NCI-H2029 treated with DMSO at 0.1 percent for 48 hours (cell line): ENCODE results near the gene CTSK.
"Not testable (repeated sequence)": the region's sequence is repeated elsewhere in the genome, so short reads cannot be mapped to it uniquely, and the experiment has no call there.

Experiments used
- DNase-seq: peaks from one replicate; lab custom pipeline; 2025; lab: John Stamatoyannopoulos, UW

CTSK gene

DNA sequence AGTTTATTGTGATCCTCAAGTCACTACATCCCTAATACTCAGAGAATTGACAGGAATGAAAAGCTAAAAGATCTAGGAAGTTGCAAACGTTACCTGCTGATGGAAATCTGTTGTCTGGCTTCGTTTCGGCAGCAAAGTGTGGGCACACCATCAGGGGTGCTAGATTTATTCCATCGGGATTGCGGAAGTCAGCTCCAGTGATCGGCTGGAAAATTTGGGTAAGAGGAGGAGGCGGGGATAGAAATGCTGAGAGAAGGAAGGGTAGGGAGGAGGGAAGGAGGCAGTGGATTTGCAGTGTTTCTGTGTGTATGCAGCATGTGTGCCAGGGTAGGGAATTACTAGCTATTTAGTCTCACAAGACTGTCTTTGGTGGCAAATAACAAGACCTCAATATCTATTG is at the start of gene CTSK:
CTSK (minus strand) TSS at position 140 of the 400 bp plus-strand sequence. CDS start 1,455 bp downstream, outside the sequence.
- DNase-seq: no peak

DNA sequence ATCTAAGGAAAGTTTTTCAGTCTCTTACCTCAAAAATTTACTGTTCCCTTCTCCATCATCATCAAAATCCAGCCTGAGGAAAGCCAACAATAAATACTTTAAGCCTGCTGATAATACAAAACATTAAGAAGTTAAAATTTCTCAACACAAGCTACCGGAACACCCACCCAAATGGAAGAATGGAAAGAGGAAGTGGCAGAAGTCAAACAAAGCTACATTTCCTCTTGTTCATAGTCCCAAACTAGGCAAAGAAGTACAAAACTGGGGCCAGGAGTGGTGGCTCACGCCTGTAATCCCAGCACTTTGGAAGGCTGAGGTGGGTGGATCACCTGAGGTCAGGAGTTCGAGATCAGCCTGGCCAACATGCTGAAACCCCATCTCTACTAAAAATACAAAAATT is 44.7 kb upstream of the CTSK start:
- DNase-seq: not testable (repeated sequence)

DNA sequence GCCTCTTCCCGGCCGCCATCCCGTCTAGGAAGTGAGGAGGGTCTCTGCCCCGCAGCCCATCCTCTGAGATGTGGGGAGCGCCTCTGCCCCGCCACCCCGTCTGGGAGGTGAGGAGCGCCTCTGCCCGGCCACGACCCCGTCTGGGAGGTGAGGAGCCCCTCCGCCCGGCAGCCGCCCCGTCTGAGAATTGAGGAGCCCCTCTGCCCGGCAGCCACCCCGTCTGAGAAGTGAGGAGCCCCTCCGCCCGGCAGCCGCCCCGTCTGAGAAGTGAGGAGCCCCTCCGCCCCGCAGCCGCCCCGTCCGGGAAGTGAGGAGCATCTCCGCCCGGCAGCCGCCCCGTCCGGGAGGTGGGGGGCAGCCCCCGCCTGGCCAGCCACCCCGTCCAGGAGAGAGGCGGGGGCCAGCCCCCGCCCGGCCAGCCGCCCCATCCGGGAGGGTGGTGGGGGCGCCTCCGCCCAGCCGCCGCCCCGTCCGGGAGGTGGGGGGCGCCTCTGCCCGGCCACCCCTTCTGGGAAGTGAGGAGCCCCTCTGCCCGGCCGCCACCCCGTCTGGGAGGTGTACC is 42.8 kb upstream of the CTSK start:
- DNase-seq: not testable (repeated sequence)

DNA sequence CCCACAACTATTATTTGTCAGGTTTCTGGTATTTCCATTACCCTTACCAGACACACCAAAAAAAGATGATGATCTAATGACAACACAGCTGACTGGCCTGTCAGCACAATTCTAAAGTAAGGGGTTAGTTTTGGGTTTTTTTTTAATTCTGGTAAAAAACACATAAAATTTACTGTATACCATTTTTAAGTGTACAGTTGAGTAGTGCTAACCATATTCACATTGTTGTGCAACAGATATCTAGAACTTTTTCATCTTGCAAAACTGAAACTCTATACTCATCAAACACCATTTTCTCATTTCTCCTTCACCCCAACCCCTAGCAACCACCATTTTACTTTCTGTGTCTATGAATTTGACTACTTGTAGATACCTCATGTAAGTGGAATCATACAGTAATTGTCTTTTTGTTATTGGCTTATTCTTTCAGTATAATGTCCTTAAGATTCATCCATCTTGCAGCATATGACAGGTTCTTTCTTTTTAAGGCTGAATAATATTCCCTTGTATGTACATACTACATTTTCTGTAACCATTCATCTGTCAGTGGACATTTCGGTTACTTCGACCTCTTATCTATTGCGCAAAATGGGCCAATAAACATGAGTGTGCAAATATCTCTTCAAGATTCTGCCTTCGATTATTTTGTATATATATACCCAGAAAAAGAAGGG is 38.5 kb upstream of the CTSK start:
- DNase-seq: no peak

DNA sequence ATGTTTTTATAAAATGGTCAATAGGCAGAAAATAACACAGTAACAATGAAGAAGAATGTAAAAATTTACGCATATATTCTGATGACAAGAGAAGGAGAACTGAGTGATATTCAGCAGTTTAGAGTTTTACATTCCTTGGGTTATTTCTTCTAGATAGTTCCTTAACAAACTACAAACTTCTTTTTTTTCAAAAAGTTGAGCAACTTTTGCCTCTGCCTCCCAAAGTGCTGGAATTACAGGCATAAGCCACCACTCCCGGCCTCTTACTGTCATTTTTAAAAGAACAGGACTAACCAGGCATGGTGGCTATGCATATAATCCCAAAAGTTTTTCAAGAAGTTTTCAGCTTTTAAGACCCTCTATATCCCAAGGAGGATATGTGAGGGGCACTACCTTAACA is 35.4 kb upstream of the CTSK start:
- no peak for DNase-seq

DNA sequence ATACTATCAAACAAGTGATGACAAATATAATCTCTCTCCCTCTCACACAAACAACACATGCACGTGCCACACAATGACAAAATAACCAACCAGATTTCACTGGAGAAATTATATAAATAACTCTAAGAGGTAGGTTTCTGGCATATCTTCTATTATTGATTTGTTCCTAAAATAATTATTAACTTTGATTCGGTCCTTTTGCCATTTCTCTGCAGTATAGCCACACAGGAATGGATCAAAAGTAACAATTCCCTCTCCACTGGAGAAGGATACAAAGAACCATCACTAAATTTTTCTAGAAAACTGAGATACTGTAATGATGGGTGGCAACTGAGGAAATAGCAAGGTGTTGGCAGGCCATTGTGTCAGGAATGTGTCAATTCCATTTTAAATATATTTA is 34.9 kb upstream of the CTSK start:
- no peak for DNase-seq

DNA sequence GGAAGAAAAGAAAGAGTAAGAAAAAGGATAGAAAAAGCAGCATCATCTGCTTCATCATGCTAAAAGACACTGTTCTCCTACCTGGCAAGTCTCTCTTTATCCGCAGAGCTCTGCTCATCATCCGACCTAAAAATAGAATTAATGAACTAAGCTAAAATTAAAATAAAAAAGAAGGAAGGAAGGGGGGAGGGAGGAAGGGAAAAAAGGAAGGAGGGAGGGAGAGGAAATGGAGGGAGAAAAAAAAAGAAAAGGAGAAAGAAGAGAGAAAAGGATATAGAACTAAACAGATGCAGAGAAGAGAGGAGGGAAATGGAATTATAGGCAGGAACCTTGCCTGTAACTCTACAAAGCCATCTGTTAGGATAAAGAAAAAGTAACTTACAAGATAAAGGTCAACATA is 34.3 kb upstream of the CTSK start:
- no peak for DNase-seq

DNA sequence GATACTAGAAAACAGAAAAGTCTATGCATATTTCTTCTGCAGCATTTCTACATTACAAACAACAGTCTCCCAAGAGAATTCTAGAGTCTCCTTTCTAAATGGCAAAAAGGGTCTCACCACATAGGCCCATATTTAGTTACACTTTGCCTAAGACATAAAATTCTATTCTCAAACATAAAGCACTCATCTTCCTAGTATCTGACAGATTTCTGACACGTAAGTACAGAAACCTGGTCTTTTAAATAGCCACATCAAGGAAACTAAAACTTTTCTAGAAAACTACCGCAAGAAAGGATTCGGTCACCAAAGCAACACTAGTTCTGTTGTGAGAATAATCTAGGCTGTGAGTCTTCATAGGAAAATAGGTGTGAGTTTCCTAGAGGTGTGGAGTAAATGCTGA is 33.6 kb upstream of the CTSK start:
- DNase-seq: no peak

DNA sequence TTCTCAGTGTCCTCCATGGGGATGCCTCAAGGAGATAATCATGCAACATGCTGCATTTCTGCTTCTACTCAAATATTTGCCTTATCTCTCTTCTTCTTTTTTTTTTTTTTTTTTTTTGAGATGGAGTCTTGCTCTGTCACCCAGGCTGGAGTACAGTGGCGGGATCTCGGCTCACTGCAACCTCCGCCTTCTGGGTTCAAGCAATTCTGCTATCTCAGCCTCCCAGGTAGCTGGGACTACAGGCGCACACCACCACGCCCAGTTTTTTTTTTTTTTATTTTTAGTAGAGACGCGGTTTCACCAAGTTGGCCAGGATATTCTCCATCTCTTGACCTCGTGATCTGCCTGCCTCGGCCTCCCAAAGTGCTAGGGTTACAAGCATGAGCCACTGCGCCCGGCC is 32.8 kb upstream of the CTSK start:
- DNase-seq: not testable (repeated sequence)

DNA sequence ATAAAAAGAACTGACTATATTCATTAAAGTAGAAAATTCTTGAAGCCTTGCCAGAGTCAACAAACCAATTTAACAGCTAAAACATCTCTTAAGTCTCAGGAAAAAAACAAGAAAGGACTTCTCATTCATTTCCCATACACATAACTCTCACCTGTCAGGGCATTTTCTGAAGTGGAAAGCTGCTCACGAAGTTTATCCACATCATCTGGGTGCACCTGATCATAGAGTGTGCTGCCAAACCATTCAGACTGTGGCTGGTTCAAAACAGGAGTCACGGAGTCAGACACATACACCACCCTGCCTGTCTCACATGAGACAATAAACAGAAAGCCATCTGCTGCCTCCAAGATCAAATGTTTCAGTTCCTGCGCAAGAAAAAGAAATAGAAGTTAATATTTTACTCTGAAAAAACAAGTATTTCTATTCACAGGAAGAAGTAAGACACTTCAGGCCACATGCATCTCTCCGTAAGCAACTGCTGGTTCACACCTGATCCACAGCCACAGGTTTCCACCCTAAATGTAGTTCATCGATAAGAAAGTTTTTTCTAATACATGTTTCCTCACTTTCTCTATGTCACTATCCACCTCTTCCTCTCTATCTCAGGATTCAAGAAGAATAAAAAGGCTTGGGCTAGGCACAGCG is 28.2 kb upstream of the CTSK start:
- DNase-seq: peak; percentile 23

DNA sequence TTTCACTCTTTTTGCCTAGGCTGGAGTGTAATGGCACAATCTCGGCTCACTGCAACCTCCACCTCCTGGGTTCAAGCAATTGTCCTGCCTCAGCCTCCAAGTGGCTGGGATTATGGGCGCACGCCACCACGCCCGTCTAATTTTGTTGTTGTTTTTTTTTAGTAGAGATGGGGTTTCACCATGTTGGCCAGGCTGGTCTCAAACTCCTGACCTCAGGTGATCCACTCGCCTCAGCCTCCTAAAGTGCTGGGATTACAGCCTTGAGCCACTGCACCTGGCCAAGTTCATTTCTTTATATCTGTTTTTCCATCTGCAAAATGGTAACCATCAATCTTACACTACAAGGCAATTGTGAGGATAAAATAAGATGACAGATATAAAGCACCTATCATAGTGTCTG is 25.9 kb upstream of the CTSK start:
- not testable (repeated sequence) for DNase-seq

DNA sequence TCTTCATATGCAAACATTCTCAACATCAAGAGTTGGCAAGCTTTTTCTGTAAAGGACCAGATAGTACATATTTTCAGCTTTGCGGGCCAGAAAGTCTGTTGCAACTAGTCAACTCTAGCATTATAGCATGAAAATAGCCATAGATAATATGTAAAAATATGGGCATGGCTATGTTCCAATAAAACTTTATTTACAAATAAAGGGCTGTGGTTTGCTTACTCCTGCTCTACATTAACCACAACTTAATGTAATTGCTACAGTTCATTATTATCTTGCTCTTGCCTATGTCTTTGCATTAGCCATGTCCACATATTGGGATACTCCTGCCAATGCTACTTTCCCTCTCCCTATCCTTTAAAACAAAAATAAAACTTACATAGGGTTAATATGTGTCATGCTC is 24.5 kb upstream of the CTSK start:
- no peak for DNase-seq

DNA sequence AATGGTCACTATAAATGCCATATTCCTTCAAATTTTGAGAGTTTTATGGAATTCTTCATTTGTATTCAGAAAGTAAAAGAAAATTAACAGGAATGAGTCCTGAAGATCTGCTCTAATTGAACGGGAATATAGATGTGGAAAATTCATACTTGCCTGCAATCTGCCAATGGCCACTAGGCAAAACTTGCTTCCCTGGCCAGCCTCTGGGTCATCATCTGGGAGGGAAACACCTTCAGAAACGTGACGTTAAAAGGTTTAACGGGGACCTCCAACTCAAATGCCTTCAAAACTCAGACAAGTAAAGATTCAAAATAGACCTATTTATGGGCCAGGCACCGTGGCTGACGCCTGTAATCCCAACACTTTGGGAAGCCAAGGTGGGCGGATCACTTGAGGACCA is 21.7 kb upstream of the CTSK start:
- no peak for DNase-seq

DNA sequence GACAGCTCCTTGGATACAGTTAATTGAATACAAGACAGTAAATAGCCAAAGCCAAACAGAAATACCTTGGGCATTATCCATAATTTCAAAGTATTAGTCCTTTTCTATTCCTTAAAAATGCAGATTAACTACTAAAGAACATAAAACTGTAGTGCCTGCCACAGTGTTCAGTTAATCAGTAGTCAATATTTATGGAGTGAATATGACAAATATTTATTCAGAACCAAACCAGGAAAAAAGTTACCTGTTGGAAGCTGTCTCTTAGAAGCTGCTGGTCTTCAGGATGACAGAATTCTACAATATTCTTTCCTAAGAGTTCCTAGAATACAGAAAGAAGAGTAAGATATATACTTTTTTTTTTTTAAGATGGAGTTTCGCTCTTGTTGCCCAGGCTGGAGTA is 18.2 kb upstream of the CTSK start:
- DNase-seq: no peak

DNA sequence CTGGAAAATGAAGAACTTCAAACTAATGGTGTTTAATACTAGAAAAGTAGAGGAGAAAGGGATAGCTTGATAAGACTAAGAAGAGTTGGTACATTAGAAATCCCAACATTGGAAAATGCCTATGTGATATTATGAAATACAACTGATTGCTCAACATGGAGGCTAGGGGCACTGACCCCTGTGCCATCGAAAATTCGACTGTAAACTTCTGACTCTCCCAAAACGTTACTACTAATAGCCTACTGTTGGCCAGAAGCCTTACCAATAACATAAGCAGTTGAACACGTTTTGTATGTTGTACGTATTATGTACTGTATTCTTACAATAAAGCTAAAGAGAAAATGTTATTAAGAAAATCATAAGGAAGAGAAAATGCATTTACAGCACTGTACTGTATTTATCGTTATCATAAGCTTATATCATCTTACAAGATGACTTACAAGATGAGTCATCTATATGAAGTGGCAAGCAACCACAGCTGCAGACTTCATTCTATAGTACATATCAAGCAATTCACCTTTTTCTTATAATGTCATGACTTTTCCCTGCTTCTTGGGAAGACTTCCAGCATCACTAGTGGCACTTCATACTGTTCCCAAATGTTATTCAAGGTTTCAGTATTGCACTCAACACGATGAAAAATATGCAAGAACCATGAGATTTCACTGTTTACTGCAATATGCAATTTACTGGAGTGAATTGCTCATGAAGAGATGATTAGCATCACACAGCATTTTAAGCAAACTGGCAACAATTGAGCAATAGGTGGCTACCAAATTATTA is 12.9 kb upstream of the CTSK start:
- no peak for DNase-seq

DNA sequence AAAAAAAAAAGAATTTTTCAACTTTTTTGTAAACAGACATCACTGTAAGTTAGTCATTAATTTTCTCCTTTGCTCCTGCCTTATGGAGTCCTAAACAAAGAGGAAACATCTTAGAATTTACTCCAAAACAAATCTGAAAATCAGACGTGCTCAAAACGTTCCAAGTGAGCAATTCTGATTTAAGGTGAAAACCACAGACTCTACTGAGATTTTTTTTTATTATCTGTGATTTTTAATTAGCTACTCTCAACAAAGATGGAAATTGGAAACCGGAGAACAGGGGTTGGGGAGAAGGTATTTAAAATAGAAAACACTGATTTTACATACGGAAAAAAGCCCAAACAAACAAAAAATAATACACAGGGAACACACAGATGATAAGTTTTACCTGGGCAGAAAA is 7.8 kb upstream of the CTSK start:
- no peak for DNase-seq

DNA sequence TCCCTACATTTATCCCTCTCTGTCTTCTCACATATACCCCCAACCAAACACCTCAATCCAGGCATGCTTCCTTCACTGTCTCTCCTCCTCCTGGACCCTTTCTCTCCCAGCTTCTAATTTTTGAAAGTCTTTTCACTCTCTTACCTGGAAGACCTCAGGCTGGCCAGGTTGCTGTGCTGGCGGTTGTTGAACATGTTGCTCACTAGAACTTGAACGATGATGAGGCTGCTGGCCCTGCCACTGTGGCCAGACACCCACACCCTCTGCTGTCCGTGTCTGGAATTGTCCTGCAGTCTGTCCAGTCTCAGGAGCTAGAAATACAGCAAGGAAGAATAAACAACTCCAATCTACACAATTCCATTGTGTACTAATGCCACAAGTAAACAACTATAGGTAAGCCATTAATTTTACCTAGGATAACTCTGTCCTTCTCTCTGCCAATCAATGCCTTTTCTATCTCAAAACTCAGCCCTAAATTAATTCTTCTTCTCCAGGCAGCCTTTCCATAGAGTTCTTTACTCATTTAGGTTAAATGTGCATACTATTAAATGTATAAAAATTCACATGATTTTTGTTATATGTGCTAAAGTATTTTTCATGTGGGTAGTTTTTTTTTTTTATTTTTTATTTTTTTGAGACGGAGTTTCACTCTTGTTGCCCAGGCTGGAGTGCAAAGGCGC is 5.1 kb upstream of the CTSK start:
- peak; percentile 30 for DNase-seq

DNA sequence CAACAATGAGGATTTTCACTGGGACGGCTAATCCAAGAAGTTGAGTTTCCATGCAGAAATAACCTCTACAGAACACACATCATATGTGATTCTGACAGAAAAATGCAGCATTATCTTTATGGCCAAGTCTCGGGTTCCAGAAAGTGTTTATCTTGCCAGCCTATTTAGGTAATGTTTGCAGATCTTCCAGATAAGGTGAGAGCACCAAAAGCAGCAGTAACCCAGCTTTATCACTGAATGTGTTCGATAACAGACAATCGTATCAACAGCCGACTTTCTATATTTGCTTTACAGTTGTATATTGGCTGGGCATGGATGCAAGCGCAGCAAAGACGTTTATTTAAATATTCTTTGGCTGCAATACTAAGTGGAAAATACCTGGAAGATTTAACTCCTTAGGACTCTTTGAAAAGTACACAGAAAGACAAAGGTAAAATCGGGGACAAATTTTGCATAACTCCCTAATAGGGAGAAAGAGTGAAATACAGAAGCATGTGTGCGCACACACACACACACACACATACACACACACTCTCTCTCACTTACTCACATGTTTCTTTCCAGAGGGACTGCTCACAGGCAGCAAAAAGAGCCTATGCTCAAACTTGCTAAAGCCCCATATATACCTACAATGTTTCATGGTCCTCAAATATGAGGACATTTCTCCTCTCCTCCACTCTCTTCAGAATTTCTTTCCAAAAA is 3.0 kb upstream of the CTSK start:
- no peak for DNase-seq

DNA sequence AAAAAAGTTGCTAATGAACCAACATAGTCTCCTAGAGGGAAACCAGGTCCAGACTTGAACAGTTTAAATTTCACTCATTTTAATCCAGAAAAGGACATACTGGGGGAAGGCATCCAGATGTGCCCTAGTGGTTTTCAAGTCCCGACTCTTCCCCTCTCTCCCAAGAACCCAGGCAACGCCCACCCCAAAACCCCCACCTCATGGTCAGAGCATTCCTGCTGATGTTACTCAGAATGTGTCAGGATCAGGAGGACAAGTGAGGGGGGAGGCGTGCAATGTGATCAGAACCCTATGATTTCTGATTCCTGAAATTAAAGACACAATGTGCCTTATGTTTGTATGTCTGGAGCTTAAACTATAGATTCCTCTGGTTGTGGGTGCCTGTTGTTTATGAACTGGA is 1.6 kb upstream of the CTSK start:
- DNase-seq: no peak

DNA sequence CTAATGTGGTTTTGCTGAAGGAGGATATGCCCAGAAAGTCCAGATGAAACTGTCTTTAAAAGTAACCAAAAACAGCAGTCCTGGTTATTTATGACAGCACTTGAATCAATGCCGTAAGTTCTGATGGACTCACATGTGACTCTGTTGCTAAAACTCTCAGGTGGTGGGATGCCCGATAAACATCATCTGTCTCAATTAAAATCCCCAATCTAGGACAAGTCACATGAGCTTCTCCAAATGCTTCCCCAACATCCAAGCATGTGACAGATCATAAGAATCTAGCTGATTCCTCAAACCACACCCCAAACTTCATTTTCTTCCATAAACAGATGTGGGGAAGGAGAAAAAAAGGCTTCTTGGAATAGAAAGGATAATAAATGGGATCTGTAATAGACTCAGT is 786 bp upstream of the CTSK start:
- no peak for DNase-seq

DNA sequence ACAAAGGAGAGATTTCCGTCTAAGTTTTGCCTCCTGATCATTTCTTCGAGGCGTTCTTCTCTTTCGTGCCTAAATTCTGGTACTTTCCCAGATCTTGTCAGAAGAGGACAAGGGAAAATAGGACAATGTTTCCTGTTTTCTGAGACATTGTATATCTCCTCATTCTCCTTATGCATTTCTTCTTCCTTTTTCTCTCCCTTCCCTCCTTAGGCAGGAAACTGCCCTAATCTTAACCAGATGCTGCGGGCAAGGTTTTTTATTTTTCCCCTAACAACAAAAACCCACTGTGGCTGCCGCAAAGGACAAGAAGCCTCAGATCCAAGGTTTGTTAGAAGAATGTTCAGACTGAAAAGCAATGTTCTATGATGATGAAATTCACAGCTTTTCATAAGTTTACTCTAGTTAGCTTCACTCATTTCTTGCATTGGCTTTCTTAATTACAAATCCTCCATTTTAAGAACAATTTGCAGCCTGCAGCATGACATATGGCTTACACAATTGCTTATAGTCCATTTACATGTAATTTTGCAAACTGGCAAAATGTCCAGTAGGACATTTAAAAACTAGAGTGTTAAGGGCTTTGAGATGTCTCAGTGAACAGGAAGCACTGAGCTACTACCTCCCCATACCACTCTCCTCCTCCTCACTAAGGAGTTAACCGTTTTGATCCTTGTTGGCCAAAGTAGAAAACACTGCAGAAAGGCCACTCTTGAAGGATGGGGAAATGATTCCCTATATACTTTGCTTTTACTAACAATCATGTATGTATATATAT is 624 bp downstream of the CTSK start:
- DNase-seq: no peak
